NCI-H2029 (cell line): ENCODE measurements around the gene VASH1.

Source experiments
- DNase-seq: peaks from one replicate; lab custom pipeline; 2025; lab: John Stamatoyannopoulos, UW

Gene VASH1

GRCh38 chr14:76832503-76832988 is 71.3 kb downstream of the VASH1 start:
- DNase-seq, result no peak
